Muscle of leg (tissue), 11 donors: ENCODE results near the gene SERTAD2. TPM values are rescaled to one million over a fixed set of nuclear protein-coding genes. Genes with fewer than 3 reads are reported as not detected.

Source experiments
- DNase-seq: peaks from one replicate; pipeline ENCODE4 v3.0.0; 2013
- H3K27ac ChIP-seq: one replicate; pipeline ENCODE4 v1.5.1; 2013; ENCODE audit warnings: mild to moderate bottlenecking, low read length, control low read depth
- H3K27me3 ChIP-seq: one replicate; pipeline ENCODE4 v1.6.1; 2013; ENCODE audit warnings: low read length; ENCODE audit not compliant: control insufficient read depth, insufficient read depth
- H3K36me3 ChIP-seq: one replicate; pipeline ENCODE4 v1.6.1; 2013; ENCODE audit warnings: low read length; ENCODE audit not compliant: control insufficient read depth, insufficient read depth
- H3K4me1 ChIP-seq: one replicate; pipeline ENCODE4 v1.6.1; 2013; ENCODE audit warnings: low read length; ENCODE audit not compliant: control insufficient read depth, insufficient read depth
- H3K4me3 ChIP-seq: one replicate; pipeline ENCODE4 v1.5.1; 2013; ENCODE audit warnings: low read length, control low read depth
- H3K9me3 ChIP-seq: replicated peaks from 2 replicates; pipeline ENCODE4 v1.6.1; 2013; ENCODE audit warnings: low read depth, low read length; ENCODE audit not compliant: control insufficient read depth
- WGBS: methylation state at CpG from one replicate; pipeline ENCODE4 v1.1.5; 2013; ENCODE audit warnings: missing lambda C conversion rate; ENCODE audit not compliant: insufficient coverage; 5-methylcytosine and 5-hydroxymethylcytosine counted together
- polyA plus RNA-seq, 8 donors: library from polyadenylated mRNA; unstranded; fragments of 120-200 nt; gene quantifications; one replicate each; pipeline versions ENCODE4 v1.2.1 to v1.2.3, GENCODE V29; 2013; ENCODE audit warnings: inconsistent platforms in 1 of 8, low replicate concordance in 1 of 8; ENCODE audit not compliant: insufficient read length in 8 of 8, insufficient read depth in 1 of 8
- total RNA-seq: library from RNA; stranded (reverse); fragments of 120-200 nt; gene quantifications from one replicate; pipeline ENCODE4 v1.2.4, GENCODE V29; 2013

Gene SERTAD2
- total and polyA plus RNA-seq, 9 donors: 11.0 to 30.4 (median 23.0) TPM

DNA sequence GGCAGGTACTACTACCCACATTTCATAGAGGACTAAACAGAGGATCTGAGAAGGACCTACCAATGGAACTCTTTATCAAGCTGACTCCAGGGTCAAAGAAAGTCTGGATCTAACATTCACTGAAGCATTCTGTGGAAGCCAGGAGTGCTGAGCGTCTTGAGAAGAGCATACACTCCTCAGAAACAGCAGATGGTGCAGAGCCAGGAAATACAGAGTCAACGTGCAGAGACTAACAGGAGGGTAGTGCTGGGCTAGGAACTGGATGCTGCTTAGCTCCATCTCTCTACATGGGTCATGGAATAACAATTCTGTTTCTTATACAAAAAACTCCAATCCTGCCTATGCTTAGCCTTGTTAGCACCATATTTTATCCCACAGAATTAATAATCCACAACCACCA, 5.5 kb upstream of the SERTAD2 start:
- H3K4me3 ChIP-seq: no peak overlapping the region
- H3K27me3 ChIP-seq: no peaks in the 10 kb centered on the region
- no peak overlapping the region for H3K27ac ChIP-seq
- H3K9me3 ChIP-seq: no peaks in the 10 kb centered on the region
- no peak for DNase-seq
- H3K4me1 ChIP-seq: peaks cover 5% of the 10 kb centered on the region
- no peaks in the 10 kb centered on the region for H3K36me3 ChIP-seq
- WGBS: no CpG with 5 or more reads among the region's 2 CpGs

DNA sequence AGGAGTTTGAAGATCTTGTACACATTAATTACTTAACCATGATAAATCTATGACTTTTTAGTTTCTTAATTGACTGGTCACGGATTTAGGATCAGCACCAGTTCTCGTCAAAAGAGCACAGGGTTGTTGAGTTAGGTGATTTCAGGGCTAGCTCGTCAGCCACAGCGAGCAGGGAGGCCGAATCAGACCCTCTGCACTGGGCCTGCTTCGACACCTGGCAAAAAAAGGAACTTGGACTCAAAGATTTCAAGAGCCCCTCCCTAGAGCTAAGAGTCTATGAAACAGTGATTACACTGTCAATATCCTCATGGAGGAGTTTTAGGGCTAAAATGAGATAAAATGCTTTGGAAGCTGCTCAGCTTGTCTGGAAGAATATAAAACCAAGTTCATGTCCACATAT, 4.6 kb upstream of the SERTAD2 start:
- H3K4me3 ChIP-seq: no peak overlapping the region
- no peaks in the 10 kb centered on the region for H3K9me3 ChIP-seq
- H3K4me1 ChIP-seq: peaks cover 5% of the 10 kb centered on the region
- DNase-seq: no peak
- H3K27ac ChIP-seq: no peak overlapping the region
- no CpG with 5 or more reads among the region's 6 CpGs for WGBS
- H3K36me3 ChIP-seq: no peaks in the 10 kb centered on the region
- H3K27me3 ChIP-seq: no peaks in the 10 kb centered on the region

DNA sequence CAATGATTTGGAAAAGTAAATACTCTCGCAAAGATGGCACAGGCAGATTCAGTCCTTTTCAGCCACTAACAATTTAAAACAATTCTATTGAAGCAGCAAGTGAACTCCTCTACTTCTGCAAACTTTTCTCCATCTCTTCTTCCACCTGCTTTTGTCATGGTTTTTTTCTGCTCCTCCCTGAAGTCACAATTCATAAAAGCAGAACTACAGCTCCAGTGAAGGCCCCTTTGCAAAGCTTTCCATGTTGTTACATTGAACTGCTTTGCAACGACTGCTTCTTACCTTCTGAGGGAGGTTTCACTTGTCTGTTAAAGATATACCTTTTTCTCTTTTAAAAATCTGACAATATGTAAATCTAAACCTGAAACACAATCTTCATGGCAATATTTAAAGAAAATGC, 3.7 kb upstream of the SERTAD2 start:
- Histone ChIP-seq H3K9me3 (no peaks in the 10 kb centered on the region), H3K36me3 (no peaks in the 10 kb centered on the region), H3K4me3 (no peak overlapping the region), H3K4me1 (peaks cover 7% of the 10 kb centered on the region), H3K27ac (no peak overlapping the region), H3K27me3 (no peaks in the 10 kb centered on the region)
- WGBS: no CpG with 5 or more reads among the region's 2 CpGs
- DNase-seq: no peak

DNA sequence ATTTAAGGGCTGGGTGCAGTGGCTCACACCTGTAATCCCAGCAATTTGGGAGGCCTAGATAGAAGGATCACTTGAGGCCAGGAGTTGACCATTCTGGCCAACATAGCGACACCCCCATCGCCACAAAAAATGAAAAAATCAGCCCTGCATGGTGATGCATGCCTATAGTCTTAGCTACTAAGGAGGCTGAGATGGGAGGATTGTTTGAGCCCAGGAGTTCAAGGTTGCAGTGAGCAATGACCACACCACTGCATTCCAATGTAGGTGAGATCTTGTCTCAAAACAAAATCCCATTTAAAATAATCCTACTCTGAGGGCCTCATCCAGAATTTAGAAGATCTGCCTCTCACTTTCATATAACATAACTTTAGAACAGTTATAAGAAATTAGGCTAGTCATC, 2.7 kb upstream of the SERTAD2 start:
- peaks cover 13% of the 10 kb centered on the region for H3K4me1 ChIP-seq
- 100% methylated on average over 1 of the region's 2 CpGs for WGBS

DNA sequence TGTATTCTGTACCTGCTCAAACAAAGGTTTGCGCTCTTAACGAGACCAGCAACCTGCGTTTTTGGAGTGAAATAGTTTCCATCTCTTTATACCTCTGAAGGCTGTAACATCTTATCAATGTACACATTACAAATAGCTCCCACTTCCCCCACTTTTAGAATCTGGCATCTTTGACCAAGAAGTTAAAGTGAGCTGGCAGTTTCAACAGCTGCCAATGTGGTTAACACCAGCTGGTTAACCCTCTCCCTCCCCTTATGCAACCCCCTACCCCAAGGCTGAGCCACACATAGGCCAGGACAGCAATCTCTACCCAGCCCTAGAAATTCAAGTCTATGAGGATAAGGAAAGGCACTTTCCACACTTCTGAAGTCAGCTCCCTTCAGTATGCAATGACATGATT, 2.2 kb upstream of the SERTAD2 start:
- no peak overlapping the region for H3K4me3 ChIP-seq
- H3K9me3 ChIP-seq: no peaks in the 10 kb centered on the region
- no peaks in the 10 kb centered on the region for H3K27me3 ChIP-seq
- H3K4me1 ChIP-seq: peaks cover 13% of the 10 kb centered on the region
- H3K36me3 ChIP-seq: no peaks in the 10 kb centered on the region
- DNase-seq: no peak
- H3K27ac ChIP-seq: no peak overlapping the region
- 61% methylated on average over 3 of the region's 3 CpGs for WGBS

More for the DNA sequence above, 2.7 kb upstream of the SERTAD2 start:
- Histone ChIP-seq H3K36me3 (no peaks in the 10 kb centered on the region), H3K9me3 (no peaks in the 10 kb centered on the region), H3K27me3 (no peaks in the 10 kb centered on the region), H3K4me3 (no peak overlapping the region), H3K27ac (no peak overlapping the region)
- DNase-seq: no peak

DNA sequence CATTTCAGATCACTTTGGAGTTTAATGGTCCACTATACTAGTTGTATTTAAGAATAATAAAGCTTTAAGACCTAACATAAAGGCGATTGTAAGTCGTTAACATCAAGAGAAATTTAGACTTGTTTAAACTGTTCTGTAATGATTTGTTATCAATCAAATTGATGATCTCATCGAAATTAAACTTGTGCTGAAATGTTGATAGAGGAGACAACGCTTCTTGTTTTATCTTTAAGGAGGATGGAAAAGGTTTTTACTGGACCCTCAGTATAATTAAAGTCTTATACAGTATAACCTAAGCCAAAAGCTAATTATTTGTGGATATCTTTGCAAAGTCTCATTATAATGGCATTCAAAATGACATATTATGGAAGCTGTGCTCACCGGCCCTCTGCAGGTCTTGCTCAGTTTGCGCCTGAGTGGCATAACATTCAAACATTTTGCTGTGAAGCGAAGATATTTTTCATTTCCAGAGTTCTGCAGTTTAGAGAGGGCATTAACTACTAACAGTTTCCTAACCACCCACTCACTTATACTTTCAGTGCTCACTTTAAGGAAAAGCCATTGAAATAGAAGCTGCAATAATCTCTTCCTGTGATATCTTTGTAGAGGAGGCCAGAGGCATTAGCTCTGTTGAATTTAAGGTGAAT, 1.4 kb upstream of the SERTAD2 start:
- Histone ChIP-seq H3K9me3 (no peaks in the 10 kb centered on the region), H3K4me3 (peak overlapping the region; percentile 81), H3K4me1 (peaks cover 15% of the 10 kb centered on the region), H3K36me3 (no peaks in the 10 kb centered on the region), H3K27ac (peak overlapping the region; percentile 98), H3K27me3 (no peaks in the 10 kb centered on the region)
- no peak for DNase-seq
- WGBS: no CpG with 5 or more reads among the region's 7 CpGs

GRCh38 chr2:64654063-64654811, 524 bp upstream of the SERTAD2 start:
- H3K27me3 ChIP-seq: no peaks in the 10 kb centered on the region
- DNase-seq: peak; percentile 89
- H3K4me1 ChIP-seq: peaks cover 20% of the 10 kb centered on the region
- H3K27ac ChIP-seq: peak overlapping the region; percentile 98
- no peaks in the 10 kb centered on the region for H3K9me3 ChIP-seq
- H3K36me3 ChIP-seq: no peaks in the 10 kb centered on the region
- WGBS: under 1% methylated on average over 64 of the region's 70 CpGs
- peak overlapping the region; percentile 81 for H3K4me3 ChIP-seq

GRCh38 chr2:64652231-64653108, 1.2 kb downstream of the SERTAD2 start:
- peak; percentile 65 for DNase-seq
- H3K27ac ChIP-seq: peak overlapping the region; percentile 100
- H3K4me3 ChIP-seq: peak overlapping the region; percentile 95
- WGBS: 7% methylated on average over 8 of the region's 19 CpGs
- H3K4me1 ChIP-seq: peaks cover 23% of the 10 kb centered on the region
- H3K9me3 ChIP-seq: no peaks in the 10 kb centered on the region
- no peaks in the 10 kb centered on the region for H3K27me3 ChIP-seq
- no peaks in the 10 kb centered on the region for H3K36me3 ChIP-seq

GRCh38 chr2:64651590-64651989, 2.1 kb downstream of the SERTAD2 start:
- Histone ChIP-seq H3K36me3 (no peaks in the 10 kb centered on the region), H3K4me1 (peaks cover 23% of the 10 kb centered on the region), H3K4me3 (no peak overlapping the region), H3K27me3 (no peaks in the 10 kb centered on the region), H3K27ac (peak overlapping the region; percentile 100), H3K9me3 (no peaks in the 10 kb centered on the region)
- DNase-seq: no peak
- no CpG with 5 or more reads among the region's 4 CpGs for WGBS
